ENCODE results near the gene BMF.
A peak's percentile ranks its signal among the peaks of the same experiment; 100 is the strongest.

BMF gene

DNA sequence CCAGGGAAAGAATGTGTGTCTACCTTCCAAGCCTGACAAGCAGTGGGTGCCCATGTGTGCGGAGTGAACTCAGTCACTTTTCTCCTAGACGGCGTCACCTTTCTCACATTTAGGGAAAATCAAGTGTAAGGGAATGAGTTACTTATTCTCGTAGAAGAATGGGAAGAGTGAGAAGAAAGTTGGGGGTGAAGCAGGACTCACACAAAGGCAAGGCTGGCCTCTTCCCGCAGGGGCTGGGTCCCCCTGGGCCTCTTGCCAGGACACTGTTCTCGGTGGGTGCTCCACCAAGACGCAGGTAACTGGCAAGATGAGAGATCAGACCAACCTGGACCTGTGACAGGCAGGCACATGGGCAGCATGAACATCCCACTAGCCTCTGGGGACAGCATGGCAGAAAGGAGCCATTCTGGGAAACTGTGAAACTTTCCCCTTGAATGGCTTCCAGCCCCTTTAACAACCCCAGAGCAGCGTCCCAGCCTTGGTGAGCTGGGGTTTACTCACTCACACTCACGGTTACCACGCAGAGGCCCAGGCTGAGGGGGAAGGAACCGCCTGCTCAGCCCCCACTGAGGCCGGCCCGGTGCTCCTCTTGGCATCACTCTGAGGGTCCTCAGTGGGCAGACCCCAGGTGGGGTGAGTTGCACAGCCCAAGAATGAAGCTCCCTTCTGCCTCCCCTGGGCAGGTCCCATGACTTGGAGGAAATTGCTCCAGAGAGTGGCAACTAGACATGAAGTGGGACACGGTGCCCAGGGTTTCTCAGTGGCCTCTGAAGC lies 54.7 kb downstream of the BMF start:
- Mint-ChIP-seq H3K36me3 (peaks cover 27% of the 10 kb centered on the region), H3K4me1 (peaks cover 87% of the 10 kb centered on the region), H3K4me3 (no peak overlapping the region), H3K9me3 (no peaks in the 10 kb centered on the region), H3K27ac (peak overlapping the region; percentile 93), H3K27me3 (peaks cover 8% of the 10 kb centered on the region)
- CTCF ChIA-PET: interaction anchor here (0.8 to 5.6 kb wide), 4 partner anchors 8 to 221 kb away, joined by 3 to 68 read pairs (median 11); partner anchors contain the start of gene BMF
- no peak for DNase-seq

- H3K36me3 Mint-ChIP-seq: peaks cover 23% of the 10 kb centered on the region
- DNase-seq: no peak
- CTCF ChIA-PET: interaction anchor here (0.8 to 5.6 kb wide), 5 partner anchors 8 to 221 kb away, joined by 3 to 68 read pairs (median 7); partner anchors contain the start of gene BMF
- H3K9me3 Mint-ChIP-seq: no peaks in the 10 kb centered on the region
- H3K27ac Mint-ChIP-seq: no peak overlapping the region
- no peak overlapping the region for H3K4me3 Mint-ChIP-seq
- peaks cover 89% of the 10 kb centered on the region for H3K4me1 Mint-ChIP-seq
- H3K27me3 Mint-ChIP-seq: peaks cover 8% of the 10 kb centered on the region
Measured at GRCh38 chr15:40053079-40053830, 55.4 kb downstream of the BMF start.

DNA sequence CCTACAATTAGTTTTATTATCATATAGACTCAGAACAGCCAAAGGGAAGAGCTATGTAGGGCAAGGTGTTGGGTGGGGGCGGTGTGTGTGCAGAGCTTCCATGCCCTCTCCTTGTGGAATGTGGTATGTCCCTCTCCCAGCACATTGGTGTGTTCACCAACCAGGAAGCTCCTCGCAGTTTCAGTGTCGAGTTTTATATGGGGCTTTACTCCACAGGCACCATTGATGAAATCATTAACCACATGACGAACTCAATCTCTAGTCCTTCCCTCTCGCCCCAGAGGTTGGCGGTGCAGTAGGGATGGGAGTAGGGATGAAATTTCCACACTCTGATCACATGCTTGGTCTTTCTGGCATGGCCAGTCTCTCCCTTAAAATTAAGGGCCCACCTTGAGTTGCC lies 56.1 kb downstream of the BMF start:
- Mint-ChIP-seq H3K9me3 (no peaks in the 10 kb centered on the region), H3K4me3 (no peak overlapping the region), H3K27me3 (peaks cover 8% of the 10 kb centered on the region), H3K36me3 (peaks cover 25% of the 10 kb centered on the region), H3K27ac (no peak overlapping the region), H3K4me1 (peaks cover 89% of the 10 kb centered on the region)
- DNase-seq: no peak
- CTCF ChIA-PET: interaction anchor here (0.8 to 5.6 kb wide), 4 partner anchors 8 to 54 kb away, joined by 3 to 68 read pairs (median 9); partner anchors contain the start of gene BMF

- H3K4me3 Mint-ChIP-seq: no peak overlapping the region
- DNase-seq: no peak
- CTCF ChIA-PET: interaction anchor here (0.8 to 5.6 kb wide), 3 partner anchors 8 to 55 kb away, joined by 3 to 68 read pairs (median 3); partner anchors contain the start of gene BMF
- no peaks in the 10 kb centered on the region for H3K9me3 Mint-ChIP-seq
- peaks cover 8% of the 10 kb centered on the region for H3K27me3 Mint-ChIP-seq
- peaks cover 91% of the 10 kb centered on the region for H3K4me1 Mint-ChIP-seq
- peaks cover 25% of the 10 kb centered on the region for H3K36me3 Mint-ChIP-seq
- peak overlapping the region; percentile 46 for H3K27ac Mint-ChIP-seq
Measured at GRCh38 chr15:40051616-40052415, 56.9 kb downstream of the BMF start.

- H3K9me3 Mint-ChIP-seq: no peaks in the 10 kb centered on the region
- peaks cover 25% of the 10 kb centered on the region for H3K36me3 Mint-ChIP-seq
- CTCF ChIA-PET: interaction anchor here (5.6 kb wide), 1 partner anchor 56 kb away, joined by 68 read pairs; the partner anchor contains the start of gene BMF
- peak overlapping the region; percentile 58 for H3K27ac Mint-ChIP-seq
- peaks cover 94% of the 10 kb centered on the region for H3K4me1 Mint-ChIP-seq
- H3K27me3 Mint-ChIP-seq: peaks cover 8% of the 10 kb centered on the region
- DNase-seq: no peak
- H3K4me3 Mint-ChIP-seq: no peak overlapping the region
Measured at GRCh38 chr15:40050788-40051470, 57.8 kb downstream of the BMF start.

- Mint-ChIP-seq H3K4me3 (no peak overlapping the region), H3K27ac (peak overlapping the region; percentile 80)
- CTCF ChIA-PET: interaction anchor here (0.7 to 8.4 kb wide), 8 partner anchors 50 to 289 kb away, joined by 3 to 255 read pairs (median 6); partner anchors contain the start of gene BMF
Measured at GRCh38 chr15:40048926-40049475, 59.7 kb downstream of the BMF start.

DNA sequence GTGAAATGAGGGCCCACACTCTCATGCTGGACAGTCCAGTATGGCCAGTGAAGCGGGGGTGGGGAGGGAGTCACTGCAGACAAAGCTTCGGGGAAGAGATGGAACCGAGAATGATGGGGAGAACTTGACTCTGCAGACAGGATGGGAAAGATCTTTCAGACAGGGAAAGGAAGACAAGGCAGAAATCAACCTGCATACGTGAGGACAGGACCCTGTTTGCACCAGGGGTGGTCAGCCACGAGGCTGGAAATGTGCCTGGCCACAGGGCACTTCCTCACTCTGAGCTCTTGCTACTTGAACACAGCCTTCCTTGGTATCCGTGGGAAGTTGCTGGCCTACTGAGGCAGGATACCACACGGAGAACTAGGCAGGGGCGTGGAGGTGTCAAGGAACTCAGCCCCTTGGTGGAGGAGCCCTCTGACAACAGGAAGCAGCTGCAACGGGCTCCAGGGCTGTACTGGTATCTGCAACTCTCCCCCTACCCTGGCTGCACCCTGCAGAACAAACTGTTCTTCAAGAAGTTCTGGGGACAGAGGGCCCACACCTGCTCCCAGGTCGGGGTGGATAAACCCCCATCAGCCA lies 60.4 kb downstream of the BMF start:
- Mint-ChIP-seq H3K4me3 (peak overlapping the region; percentile 4), H3K27me3 (peaks cover 3% of the 10 kb centered on the region), H3K9me3 (no peaks in the 10 kb centered on the region), H3K27ac (peak overlapping the region; percentile 93), H3K36me3 (peaks cover 27% of the 10 kb centered on the region), H3K4me1 (peaks cover 89% of the 10 kb centered on the region)
- peak; percentile 68 for DNase-seq
- CTCF ChIA-PET: interaction anchor here (0.7 to 8.4 kb wide), 11 partner anchors 12 to 290 kb away, joined by 3 to 255 read pairs (median 4); partner anchors contain the start of gene BMF

More at GRCh38 chr15:40048926-40049475, 59.7 kb downstream of the BMF start:
- Mint-ChIP-seq H3K36me3 (peaks cover 31% of the 10 kb centered on the region), H3K27me3 (peaks cover 3% of the 10 kb centered on the region), H3K4me1 (peaks cover 94% of the 10 kb centered on the region), H3K9me3 (no peaks in the 10 kb centered on the region)
- DNase-seq: no peak

GRCh38 chr15:40047415-40048210 lies 61.1 kb downstream of the BMF start:
- Mint-ChIP-seq H3K4me1 (peaks cover 84% of the 10 kb centered on the region), H3K36me3 (peaks cover 24% of the 10 kb centered on the region), H3K4me3 (peak overlapping the region; percentile 4), H3K9me3 (no peaks in the 10 kb centered on the region), H3K27ac (peak overlapping the region; percentile 93), H3K27me3 (no peaks in the 10 kb centered on the region)
- DNase-seq: peak; percentile 73
- CTCF ChIA-PET: interaction anchor here (0.7 to 8.4 kb wide), 16 partner anchors 12 to 272 kb away, joined by 3 to 255 read pairs (median 4); partner anchors contain the start of genes BMF and BUB1B

- Mint-ChIP-seq H3K9me3 (no peaks in the 10 kb centered on the region), H3K27ac (peak overlapping the region; percentile 93), H3K4me1 (peaks cover 77% of the 10 kb centered on the region), H3K4me3 (no peak overlapping the region), H3K27me3 (no peaks in the 10 kb centered on the region), H3K36me3 (peaks cover 21% of the 10 kb centered on the region)
- no peak for DNase-seq
- CTCF ChIA-PET: interaction anchor here (0.9 to 8.4 kb wide), 15 partner anchors 13 to 258 kb away, joined by 3 to 255 read pairs (median 4); partner anchors contain the start of genes BMF and BUB1B
Measured at GRCh38 chr15:40046721-40047414, 61.8 kb downstream of the BMF start.

DNA sequence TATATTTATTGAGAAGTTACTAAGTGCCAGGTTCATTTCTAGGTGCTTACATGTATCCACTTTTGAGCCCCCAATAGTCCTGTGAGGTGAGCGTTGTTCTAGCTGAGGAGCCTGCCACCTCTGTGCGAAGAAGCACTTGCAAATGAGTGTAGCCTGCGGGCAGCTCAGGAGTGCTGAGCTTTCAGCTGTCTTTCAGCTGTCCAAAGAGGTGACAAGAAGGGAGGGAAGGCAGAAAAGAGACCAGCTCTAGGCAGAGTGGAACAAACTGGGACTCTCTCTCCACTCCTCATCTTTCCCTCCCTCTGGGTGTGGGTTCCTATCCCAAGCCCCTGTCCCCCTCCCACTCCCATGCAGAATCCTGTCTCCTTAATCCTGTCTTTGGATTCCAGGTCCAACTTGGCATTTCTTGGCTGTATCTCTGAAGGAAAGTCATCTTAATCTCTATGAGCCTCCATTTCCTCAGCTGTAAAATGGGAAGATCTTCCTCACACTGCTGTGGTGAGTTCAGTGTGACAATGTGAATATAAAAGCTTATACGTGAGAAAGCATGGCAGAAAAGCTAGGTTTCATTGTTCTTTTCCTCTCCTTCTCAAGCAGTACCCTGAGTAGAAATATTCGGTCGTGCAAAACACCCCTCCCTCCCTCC lies 63.0 kb downstream of the BMF start:
- Mint-ChIP-seq H3K27ac (peak overlapping the region; percentile 58), H3K4me3 (no peak overlapping the region), H3K4me1 (peaks cover 80% of the 10 kb centered on the region), H3K36me3 (peaks cover 21% of the 10 kb centered on the region), H3K27me3 (no peaks in the 10 kb centered on the region), H3K9me3 (no peaks in the 10 kb centered on the region)
- no peak for DNase-seq
- CTCF ChIA-PET: interaction anchor here (0.7 to 8.4 kb wide), 34 partner anchors 8 to 291 kb away, joined by 3 to 255 read pairs (median 4); partner anchors contain the start of genes BMF and BUB1B
